Choroid plexus epithelial cell (primary cell): ENCODE measurements around the gene HEY2.
A peak's percentile ranks its signal among the peaks of the same experiment; 100 is the strongest.
"Not testable (repeated sequence)": the region's sequence is repeated elsewhere in the genome, so short reads cannot be mapped to it uniquely, and the experiment has no call there.

Source experiments
- DNase-seq: peaks from one replicate; pipeline ENCODE4 v3.0.0-alpha.2; 2010; ENCODE audit warnings: low read depth
- H3K4me3 ChIP-seq: 2 replicates; pipeline ENCODE4 v1.5.1; 2011; ENCODE audit warnings: low read depth, mild to moderate bottlenecking, control low read depth, low read length, moderate library complexity
- CTCF ChIP-seq: conservative IDR thresholded peaks from 2 replicates; pipeline ENCODE4 v1.5.1; 2011; ENCODE audit warnings: low read depth, mild to moderate bottlenecking, control low read depth, inconsistent platforms, low read length, moderate library complexity

Gene HEY2

DNA sequence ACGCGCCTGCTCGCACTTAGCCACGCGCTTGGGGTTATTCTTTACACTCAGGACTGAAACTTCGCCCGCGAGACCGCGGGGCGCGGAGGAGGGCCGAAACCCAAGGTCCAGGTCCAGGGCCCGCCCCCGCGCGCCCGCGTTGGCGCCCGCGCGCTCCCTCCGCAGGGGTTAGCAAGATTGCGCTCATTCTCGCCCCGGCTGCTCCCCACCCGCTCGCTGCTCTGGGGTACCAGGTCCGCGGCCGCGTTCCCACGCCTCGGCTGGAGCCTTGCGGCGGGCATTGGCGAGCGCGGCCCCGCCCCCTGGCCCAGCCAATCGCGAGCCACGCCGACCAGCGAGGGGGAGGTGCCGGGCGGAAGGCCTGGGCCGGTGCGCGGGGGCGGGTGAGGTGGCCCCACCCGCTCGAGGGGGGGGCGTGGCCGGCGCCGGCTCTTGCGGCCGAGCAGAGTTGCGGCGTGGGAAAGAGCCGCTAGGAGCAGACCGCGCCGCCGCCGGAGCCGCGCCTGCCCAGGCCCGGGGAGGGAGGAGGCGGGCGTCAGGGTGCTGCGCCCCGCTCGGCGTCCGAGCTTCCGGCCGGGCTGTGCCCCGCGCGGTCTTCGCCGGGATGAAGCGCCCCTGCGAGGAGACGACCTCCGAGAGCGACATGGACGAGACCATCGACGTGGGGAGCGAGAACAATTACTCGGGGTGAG lies at the start of gene HEY2:
Gene HEY2, plus strand, starts transcription at position 460 of the 692 bp plus-strand sequence. Its CDS starts 145 bp downstream, at position 605.
- peak; percentile 92 for DNase-seq
- no peak for TF ChIP-seq CTCF
- H3K4me3 ChIP-seq = peak within 1 kb of the TSS; percentile 69

DNA sequence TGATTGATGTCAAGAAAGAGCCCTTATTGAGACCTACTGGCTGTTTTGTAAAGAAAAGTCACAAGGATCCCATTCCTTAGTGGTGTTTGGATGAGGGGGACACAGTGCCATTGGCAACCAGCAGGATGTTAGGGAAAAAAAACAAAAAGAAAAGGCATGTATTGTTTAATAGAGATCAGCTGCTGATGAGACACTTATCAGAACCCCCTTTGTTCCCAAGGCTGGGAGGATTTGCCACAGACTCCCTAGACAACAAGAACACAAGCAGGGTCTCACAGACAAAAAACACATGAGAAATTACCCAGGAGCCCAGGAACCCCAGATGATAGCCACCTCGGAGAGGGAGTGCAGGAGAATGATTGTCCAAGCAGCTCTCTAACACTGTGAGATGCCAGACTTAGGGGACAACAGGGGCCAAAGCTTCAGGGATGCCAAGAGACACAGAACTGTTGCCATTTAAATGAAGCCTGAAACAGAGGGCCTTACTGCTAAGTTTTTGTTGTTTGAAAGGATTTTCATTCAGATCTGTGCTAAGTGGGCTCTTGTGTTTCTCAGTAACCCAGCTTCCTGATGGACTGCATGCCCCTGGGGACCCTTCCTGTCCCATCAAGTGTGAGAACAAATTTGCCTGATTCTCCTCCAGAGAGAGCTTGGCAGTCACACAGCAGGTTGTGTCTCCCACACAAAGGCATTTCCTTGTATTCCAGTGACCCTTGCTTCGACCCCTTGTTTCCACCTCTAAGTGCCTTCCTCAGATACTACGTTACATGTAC lies 48.7 kb upstream of the HEY2 start:
- no peak for DNase-seq
- TF ChIP-seq CTCF = no peak
- H3K4me3 ChIP-seq = no peak overlapping the region

GRCh38 chr6:125701354-125701668 lies 48.1 kb upstream of the HEY2 start:
- DNase-seq = no peak
- TF ChIP-seq CTCF = no peak
- H3K4me3 ChIP-seq = no peak overlapping the region

GRCh38 chr6:125703882-125704281 lies 45.5 kb upstream of the HEY2 start:
- not testable (repeated sequence) for H3K4me3 ChIP-seq, DNase-seq

DNA sequence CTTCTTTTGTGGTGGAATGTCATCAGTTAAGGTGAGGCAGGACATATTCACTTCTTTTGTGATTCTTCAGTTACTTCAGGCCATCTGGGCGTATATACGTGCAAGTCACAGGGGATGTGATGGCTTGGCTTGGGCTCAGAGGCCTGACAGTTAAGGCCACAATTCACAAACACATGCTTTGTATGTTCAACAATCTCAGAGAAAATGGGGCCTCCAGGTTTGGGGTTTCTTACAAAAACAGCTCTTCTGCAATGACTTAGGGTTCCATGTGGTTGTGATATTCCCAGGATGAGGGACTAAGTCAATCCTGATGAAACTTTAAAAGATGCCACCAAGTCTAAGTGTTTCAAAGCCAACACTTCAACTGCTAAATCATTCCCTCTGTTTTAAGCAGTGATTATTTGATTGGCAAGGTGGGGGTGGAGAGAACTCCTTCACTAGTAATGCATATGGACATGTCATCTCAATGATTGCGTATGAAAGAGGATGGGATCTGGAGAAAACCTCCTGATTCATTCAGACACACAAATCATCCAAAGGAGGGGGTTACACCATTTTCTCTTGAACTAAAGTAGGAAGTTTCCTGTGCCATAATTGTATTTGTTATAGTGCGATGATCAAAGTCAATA lies 41.7 kb upstream of the HEY2 start:
- no peak for TF ChIP-seq CTCF
- DNase-seq = no peak
- no peak overlapping the region for H3K4me3 ChIP-seq

GRCh38 chr6:125711013-125711675 lies 38.3 kb upstream of the HEY2 start:
- no peak for DNase-seq
- H3K4me3 ChIP-seq = no peak overlapping the region
- TF ChIP-seq CTCF = no peak

DNA sequence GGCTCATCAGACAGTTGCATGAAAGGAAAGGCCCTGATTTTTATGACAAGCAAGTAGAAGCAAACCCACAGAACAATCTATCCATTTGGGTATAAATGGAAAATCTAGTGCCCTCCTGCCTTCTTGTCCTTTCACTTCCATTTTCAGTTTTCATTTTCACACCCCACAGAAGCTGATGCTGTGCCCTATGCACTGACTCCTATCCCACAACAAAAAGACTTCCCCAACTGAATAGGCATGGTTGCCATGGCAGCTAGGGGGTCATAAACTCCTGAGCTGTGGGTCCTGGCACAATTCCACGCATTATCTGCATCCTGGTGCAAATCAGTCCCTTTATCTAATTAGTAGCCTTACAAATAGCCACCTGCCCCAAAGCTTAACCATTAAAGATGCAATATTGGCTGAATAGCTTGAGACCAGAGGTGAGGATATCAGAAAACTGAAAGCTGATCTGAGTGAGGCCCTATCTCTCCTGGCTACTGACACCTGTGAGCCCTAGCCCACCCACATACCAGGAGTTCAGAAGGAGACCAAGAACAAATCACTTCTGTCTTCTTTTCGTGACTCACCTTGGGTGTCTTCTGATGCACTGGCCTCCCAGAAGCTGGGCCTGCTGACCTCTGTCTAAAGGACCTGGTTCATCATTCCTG lies 34.9 kb upstream of the HEY2 start:
- no peak overlapping the region for H3K4me3 ChIP-seq
- DNase-seq = no peak
- no peak for TF ChIP-seq CTCF
